ENCODE data around the gene METRNL. TPM values are rescaled to one million over a fixed set of nuclear protein-coding genes. Genes with fewer than 3 reads are reported as not detected.

METRNL gene
- total RNA-seq, 1 experiment from 2014 or later: 44.6 TPM

- ChIA-PET POLR2A (ENCODE audit: unreplicated experiment) (no interaction called here), CTCF (interaction anchor here (0.6 kb wide), 1 partner anchor 675 kb away, joined by 3 read pairs; no protein-coding TSS in a partner anchor)
- no peak for TF ChIP-seq CTCF (conservative IDR thresholded peaks at IDR 0.05)
- no peak for TF ChIP-seq EZH2 (IDR thresholded peaks at IDR 0.05; ENCODE audit: low read depth)
- Histone ChIP-seq H3F3A (ENCODE audit: insufficient read depth, low read depth) (peaks cover 36% of the 10 kb centered on the region), H3K27me3 (ENCODE audit: insufficient read depth, low read depth) (no peaks in the 10 kb centered on the region), H3K4me2 (no peak overlapping the region), H3K4me1 (replicated peaks; ENCODE audit: insufficient read depth) (peaks cover 56% of the 10 kb centered on the region), H3K27ac (no peak overlapping the region), H2AFZ (no peak overlapping the region), H4K20me1 (ENCODE audit: insufficient read depth) (no peaks in the 10 kb centered on the region; the same call in 1 of the 2 replicates), H3K36me3 (ENCODE audit: low read depth) (no peaks in the 10 kb centered on the region), H3K9me3 (ENCODE audit: insufficient read depth, low read depth) (no peaks in the 10 kb centered on the region), H3K79me2 (ENCODE audit: low read depth) (peaks cover 66% of the 10 kb centered on the region), H3K9me2 (ENCODE audit: insufficient read depth) (no peaks in the 10 kb centered on the region), H3K4me3 (no peak overlapping the region)
- intact Hi-C loops (cut with micrococcal nuclease; ENCODE audit: unreplicated experiment): no loop called here
- DNase-seq: no peak
- no TSS peak for BruUV-seq (replicated peaks)
Observed at GRCh38 chr17:83086199-83086880, 6.9 kb downstream of the METRNL start.

GRCh38 chr17:83086907-83087787, 7.7 kb downstream of the METRNL start:
- Histone ChIP-seq H3K4me1 (replicated peaks; ENCODE audit: insufficient read depth) (peaks cover 54% of the 10 kb centered on the region), H3K4me2 (no peak overlapping the region), H3K9me3 (ENCODE audit: insufficient read depth, low read depth) (no peaks in the 10 kb centered on the region), H3K79me2 (ENCODE audit: low read depth) (peaks cover 60% of the 10 kb centered on the region), H4K20me1 (ENCODE audit: insufficient read depth) (no peaks in the 10 kb centered on the region; the same call in 1 of the 2 replicates), H3K9me2 (ENCODE audit: insufficient read depth) (no peaks in the 10 kb centered on the region), H3K27me3 (ENCODE audit: insufficient read depth, low read depth) (no peaks in the 10 kb centered on the region), H3K36me3 (ENCODE audit: low read depth) (no peaks in the 10 kb centered on the region), H3K27ac (no peak overlapping the region), H3K4me3 (no peak overlapping the region), H2AFZ (no peak overlapping the region), H3F3A (ENCODE audit: insufficient read depth, low read depth) (peaks cover 35% of the 10 kb centered on the region)
- TF ChIP-seq EZH2 (IDR thresholded peaks at IDR 0.05; ENCODE audit: low read depth) (no peak), CTCF (conservative IDR thresholded peaks at IDR 0.05) (no peak)
- BruUV-seq (replicated peaks): no TSS peak
- CTCF ChIA-PET: no interaction called here
- no peak for DNase-seq
- intact Hi-C loops (cut with micrococcal nuclease; ENCODE audit: unreplicated experiment): no loop called here
- POLR2A ChIA-PET (ENCODE audit: unreplicated experiment): no interaction called here

- Histone ChIP-seq H3K4me1 (replicated peaks; ENCODE audit: insufficient read depth) (peaks cover 54% of the 10 kb centered on the region), H3K4me2 (no peak overlapping the region), H3K9me2 (ENCODE audit: insufficient read depth) (no peaks in the 10 kb centered on the region), H3K27ac (no peak overlapping the region), H3K9me3 (ENCODE audit: insufficient read depth, low read depth) (no peaks in the 10 kb centered on the region), H3F3A (ENCODE audit: insufficient read depth, low read depth) (peaks cover 28% of the 10 kb centered on the region), H4K20me1 (ENCODE audit: insufficient read depth) (no peaks in the 10 kb centered on the region), H3K79me2 (ENCODE audit: low read depth) (peaks cover 59% of the 10 kb centered on the region), H2AFZ (no peak overlapping the region), H3K27me3 (ENCODE audit: insufficient read depth, low read depth) (no peaks in the 10 kb centered on the region), H3K4me3 (no peak overlapping the region), H3K36me3 (ENCODE audit: low read depth) (no peaks in the 10 kb centered on the region)
- BruUV-seq (replicated peaks): no TSS peak
- DNase-seq: no peak
- CTCF ChIA-PET: no interaction called here
- POLR2A ChIA-PET (ENCODE audit: unreplicated experiment): no interaction called here
- no peak for TF ChIP-seq CTCF (conservative IDR thresholded peaks at IDR 0.05)
- no peak for TF ChIP-seq EZH2 (IDR thresholded peaks at IDR 0.05; ENCODE audit: low read depth)
- intact Hi-C loops (cut with micrococcal nuclease; ENCODE audit: unreplicated experiment): no loop called here
Observed at GRCh38 chr17:83087788-83088360, 8.5 kb downstream of the METRNL start.

Measured in PC-9 (cell line).